HepG2 (cell line): ENCODE measurements around the gene SH3BGRL2. TPM values are rescaled to one million over a fixed set of nuclear protein-coding genes. Genes with fewer than 3 reads are reported as not detected.

Experiments
- ATAC-seq: fragments of 200-7000 bp; cut with Tn5 transposase; 3 replicates; pipeline ENCODE4 v1.9.1; 2020; ENCODE audit warnings: mild to moderate bottlenecking, moderate library complexity
- BruUV-seq: library from RNA; stranded (reverse); fragments of 400-500 nt; replicated peaks from 2 replicates; lab custom pipeline; 2021; lab: Mats Ljungman, UMichigan
- CTCF ChIA-PET: fragments of 300-600 bp; formaldehyde crosslinking; extraction: SDS; loops from one replicate; lab custom pipeline; 2021; ENCODE audit warnings: low total read pairs, inconsistent platforms, low intra/inter-chr PET ratio; lab: Yijun Ruan, JAX
- POLR2A ChIA-PET: fragments of 350-600 bp; sonication (Branson Sonifier 250); formaldehyde crosslinking; loops from one replicate; lab custom pipeline; 2020; ENCODE audit warnings: antibody characterized with exemption, inconsistent platforms; lab: Yijun Ruan, JAX
- DNase-seq: peaks from one replicate; pipeline ENCODE4 v3.0.0-alpha.2; 2015; ENCODE audit warnings: low spot score
- FAIRE-seq: peaks from 3 replicates; lab custom pipeline; 2011; peaks lifted over from hg19 to GRCh38; lab: Jason Lieb, UNC
- H2AFZ ChIP-seq: one replicate; pipeline ENCODE4 v1.6.1; 2011; ENCODE audit warnings: low read length, inconsistent platforms
- H3K27ac ChIP-seq: fragments of 300-600 bp; 3 replicates; pipeline ENCODE4 v1.8.0; 2011; ENCODE audit warnings: mixed run types, mild to moderate bottlenecking, mixed read lengths, low read length, inconsistent platforms; ENCODE audit not compliant: insufficient read depth; ENCODE audit errors: extremely low read length
- H3K27me3 ChIP-seq, 2 experiments: fragments of 200-600 bp in 1 of 2; 2 replicates in 1 of 2; 3 replicates in 1 of 2; pipeline versions ENCODE4 v1.6.0 to v1.8.0; 2011; ENCODE audit warnings: low read length in 2 of 2, mild to moderate bottlenecking in 2 of 2, moderate library complexity in 2 of 2, inconsistent platforms in 1 of 2; ENCODE audit not compliant: insufficient read depth in 2 of 2, control insufficient read depth in 1 of 2
- H3K36me3 ChIP-seq, 2 experiments: fragments of 200-600 bp in 1 of 2; replicated peaks in 1 of 2; 2 replicates in 1 of 2; 3 replicates in 1 of 2; pipeline versions ENCODE4 v1.5.1 to v1.8.0; 2011; ENCODE audit warnings: low read length in 2 of 2, inconsistent platforms in 1 of 2; ENCODE audit not compliant: insufficient read depth in 2 of 2, control insufficient read depth in 1 of 2
- H3K4me1 ChIP-seq: 2 replicates; pipeline ENCODE4 v1.5.1; 2012; ENCODE audit warnings: low read length, inconsistent platforms; ENCODE audit not compliant: insufficient read depth
- H3K4me2 ChIP-seq: 2 replicates; pipeline ENCODE4 v1.6.0; 2011; ENCODE audit warnings: low read depth, low read length, inconsistent platforms
- H3K4me3 ChIP-seq, 3 experiments: fragments of 200-600 bp in 1 of 3; sonication (generic), shearing (Covaris generic) in 1 of 3; replicated peaks in 1 of 3; 2 replicates each; pipeline ENCODE4 v1.5.1; 2011 to 2016; ENCODE audit warnings: low read length in 3 of 3, inconsistent platforms in 2 of 3, low read depth in 2 of 3, mild to moderate bottlenecking in 2 of 3, control low read depth in 1 of 3, mixed read lengths in 1 of 3; ENCODE audit not compliant: insufficient read depth in 1 of 3
- H3K79me2 ChIP-seq: one replicate; pipeline ENCODE4 v1.6.1; 2011; ENCODE audit warnings: low read length, inconsistent platforms; ENCODE audit not compliant: insufficient read depth
- H3K9ac ChIP-seq: 2 replicates; pipeline ENCODE4 v1.6.0; 2011; ENCODE audit warnings: mild to moderate bottlenecking, low read depth, low read length, inconsistent platforms; ENCODE audit not compliant: insufficient read depth
- H3K9me3 ChIP-seq: 2 replicates; pipeline ENCODE4 v1.5.1; 2012; ENCODE audit warnings: mild to moderate bottlenecking, low read length
- H4K20me1 ChIP-seq: 2 replicates; pipeline ENCODE4 v1.6.0; 2011; ENCODE audit warnings: inconsistent platforms, mild to moderate bottlenecking, low read length, moderate library complexity; ENCODE audit not compliant: insufficient read depth
- TGIF2 ChIP-seq: IDR thresholded peaks from 2 replicates; pipeline ENCODE4 v1.6.1; 2016; ENCODE audit warnings: control low read depth, missing compliant biosample characterization
- ZNF891 ChIP-seq: sonication (generic); formaldehyde crosslinking; IDR thresholded peaks from 2 replicates; pipeline ENCODE4 v1.5.0; 2020; ENCODE audit warnings: mild to moderate bottlenecking, missing genetic modification reagents
- ZZZ3 ChIP-seq: sonication (generic); formaldehyde crosslinking; IDR thresholded peaks from 2 replicates; pipeline ENCODE4 v1.4.0; 2020; ENCODE audit warnings: missing genetic modification reagents, mild to moderate bottlenecking, borderline replicate concordance
- WGBS: methylation state at CpG from one replicate; pipeline ENCODE4 v1.1.6; 2017; ENCODE audit warnings: low lambda C conversion rate; 5-methylcytosine and 5-hydroxymethylcytosine counted together
- in situ Hi-C: cut with HindIII; loops from 2 replicates; pipeline ENCODE4 v1.10.0; 2017; ENCODE audit warnings: low pct_unique_long_range_greater_than_20kb; ENCODE audit not compliant: extremely low pct_ligation_motif_present
- intact Hi-C: fragments of 100-400 bp; cut with micrococcal nuclease; formaldehyde crosslinking; loops from one replicate; pipeline ENCODE4 v1.10.0; 2022; ENCODE audit not compliant: unreplicated experiment
- polyA plus RNA-seq, 8 experiments: library from polyadenylated mRNA; depleted of rRNA in 3 of 8; stranded (reverse) in 7 of 8; unstranded in 1 of 8; fragments of >200 nt; fragmentation: Illumina TruSeq in 4 of 8; extraction: Trizol in 4 of 8; gene quantifications; 2 replicates each; pipeline versions ENCODE4 v1.2.1 to v1.2.3, GENCODE V29; 2011 to 2016; ENCODE audit warnings: low read depth in 4 of 8, missing spikeins in 1 of 8, mixed read lengths in 1 of 8; ENCODE audit not compliant: insufficient read depth in 1 of 8
- total RNA-seq, 5 experiments: library from RNA; depleted of rRNA; stranded (reverse); fragments of >200 nt; fragmentation: Illumina TruSeq; extraction: Trizol; gene quantifications; 2 replicates each; pipeline ENCODE4 v1.2.3, GENCODE V29; 2016; ENCODE audit warnings: low read depth in 1 of 5
- TF ChIP-seq, protein P1 (sequence below): IDR thresholded peaks from 2 replicates; pipeline ENCODE4 v1.6.1; 2016; ENCODE audit warnings: missing genetic modification reagents, missing compliant biosample characterization
- TF ChIP-seq, protein P2 (sequence below), 2 experiments: sonication (generic) in 1 of 2; formaldehyde crosslinking in 1 of 2; IDR thresholded peaks; 2 replicates each; pipeline versions ENCODE4 v1.6.1 to v1.9.0; 2014 to 2022; ENCODE audit warnings: antibody characterized with exemption in 1 of 2, borderline replicate concordance in 1 of 2, inconsistent platforms in 1 of 2, low read depth in 1 of 2, missing genetic modification reagents in 1 of 2
- TF ChIP-seq, protein P3 (sequence below): sonication (generic); formaldehyde crosslinking; IDR thresholded peaks from 2 replicates; pipeline ENCODE4 v1.4.0; 2020; ENCODE audit warnings: missing genetic modification reagents
- TF ChIP-seq, protein P4 (sequence below): sonication (generic); formaldehyde crosslinking; IDR thresholded peaks from 2 replicates; pipeline ENCODE4 v1.4.0; 2020; ENCODE audit warnings: mild to moderate bottlenecking, missing genetic modification reagents

The SH3BGRL2 gene
- total and polyA plus RNA-seq, 2 of the 13 experiments (the other 11 are each of a cell fraction or from before 2014, with no cell fraction given), result 10.9 to 28.8 TPM

DNA sequence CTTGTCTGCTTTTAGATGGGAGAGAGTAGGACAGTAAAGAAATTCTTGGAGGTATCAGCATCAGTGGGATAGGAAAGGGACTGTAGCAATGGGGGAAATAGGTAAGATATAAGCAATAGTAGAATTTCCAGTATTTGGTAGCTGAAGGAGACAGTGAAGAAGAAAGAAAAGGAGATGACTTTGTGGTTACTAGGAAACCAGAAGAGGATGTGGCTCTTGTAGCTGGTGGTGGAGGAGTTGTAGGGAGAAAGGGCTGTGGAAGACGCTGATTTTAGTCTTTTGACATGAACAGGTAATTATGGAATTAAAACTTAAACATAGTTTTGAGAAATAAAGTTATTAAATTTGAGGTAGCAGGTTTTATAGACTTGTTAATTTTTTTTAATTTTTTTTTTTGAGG lies 26.1 kb downstream of the SH3BGRL2 start:
- ATAC-seq, result no peak
- TF ChIP-seq, protein P1, sequence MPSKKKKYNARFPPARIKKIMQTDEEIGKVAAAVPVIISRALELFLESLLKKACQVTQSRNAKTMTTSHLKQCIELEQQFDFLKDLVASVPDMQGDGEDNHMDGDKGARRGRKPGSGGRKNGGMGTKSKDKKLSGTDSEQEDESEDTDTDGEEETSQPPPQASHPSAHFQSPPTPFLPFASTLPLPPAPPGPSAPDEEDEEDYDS (CRISPR knock-in tag), result no peak
- TF ChIP-seq, protein P2, sequence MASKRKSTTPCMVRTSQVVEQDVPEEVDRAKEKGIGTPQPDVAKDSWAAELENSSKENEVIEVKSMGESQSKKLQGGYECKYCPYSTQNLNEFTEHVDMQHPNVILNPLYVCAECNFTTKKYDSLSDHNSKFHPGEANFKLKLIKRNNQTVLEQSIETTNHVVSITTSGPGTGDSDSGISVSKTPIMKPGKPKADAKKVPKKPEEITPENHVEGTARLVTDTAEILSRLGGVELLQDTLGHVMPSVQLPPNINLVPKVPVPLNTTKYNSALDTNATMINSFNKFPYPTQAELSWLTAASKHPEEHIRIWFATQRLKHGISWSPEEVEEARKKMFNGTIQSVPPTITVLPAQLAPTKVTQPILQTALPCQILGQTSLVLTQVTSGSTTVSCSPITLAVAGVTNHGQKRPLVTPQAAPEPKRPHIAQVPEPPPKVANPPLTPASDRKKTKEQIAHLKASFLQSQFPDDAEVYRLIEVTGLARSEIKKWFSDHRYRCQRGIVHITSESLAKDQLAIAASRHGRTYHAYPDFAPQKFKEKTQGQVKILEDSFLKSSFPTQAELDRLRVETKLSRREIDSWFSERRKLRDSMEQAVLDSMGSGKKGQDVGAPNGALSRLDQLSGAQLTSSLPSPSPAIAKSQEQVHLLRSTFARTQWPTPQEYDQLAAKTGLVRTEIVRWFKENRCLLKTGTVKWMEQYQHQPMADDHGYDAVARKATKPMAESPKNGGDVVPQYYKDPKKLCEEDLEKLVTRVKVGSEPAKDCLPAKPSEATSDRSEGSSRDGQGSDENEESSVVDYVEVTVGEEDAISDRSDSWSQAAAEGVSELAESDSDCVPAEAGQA (IDR thresholded peaks at IDR 0.05; ENCODE audit: low read depth), result no peak
- TF ChIP-seq, protein P2 (CRISPR knock-in tag; IDR thresholded peaks at IDR 0.05; ENCODE audit: borderline replicate concordance), result no peak
- TF ChIP-seq, protein P3, sequence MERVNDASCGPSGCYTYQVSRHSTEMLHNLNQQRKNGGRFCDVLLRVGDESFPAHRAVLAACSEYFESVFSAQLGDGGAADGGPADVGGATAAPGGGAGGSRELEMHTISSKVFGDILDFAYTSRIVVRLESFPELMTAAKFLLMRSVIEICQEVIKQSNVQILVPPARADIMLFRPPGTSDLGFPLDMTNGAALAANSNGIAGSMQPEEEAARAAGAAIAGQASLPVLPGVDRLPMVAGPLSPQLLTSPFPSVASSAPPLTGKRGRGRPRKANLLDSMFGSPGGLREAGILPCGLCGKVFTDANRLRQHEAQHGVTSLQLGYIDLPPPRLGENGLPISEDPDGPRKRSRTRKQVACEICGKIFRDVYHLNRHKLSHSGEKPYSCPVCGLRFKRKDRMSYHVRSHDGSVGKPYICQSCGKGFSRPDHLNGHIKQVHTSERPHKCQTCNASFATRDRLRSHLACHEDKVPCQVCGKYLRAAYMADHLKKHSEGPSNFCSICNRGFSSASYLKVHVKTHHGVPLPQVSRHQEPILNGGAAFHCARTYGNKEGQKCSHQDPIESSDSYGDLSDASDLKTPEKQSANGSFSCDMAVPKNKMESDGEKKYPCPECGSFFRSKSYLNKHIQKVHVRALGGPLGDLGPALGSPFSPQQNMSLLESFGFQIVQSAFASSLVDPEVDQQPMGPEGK (CRISPR knock-in tag), result no peak
- TF ChIP-seq, protein P4, sequence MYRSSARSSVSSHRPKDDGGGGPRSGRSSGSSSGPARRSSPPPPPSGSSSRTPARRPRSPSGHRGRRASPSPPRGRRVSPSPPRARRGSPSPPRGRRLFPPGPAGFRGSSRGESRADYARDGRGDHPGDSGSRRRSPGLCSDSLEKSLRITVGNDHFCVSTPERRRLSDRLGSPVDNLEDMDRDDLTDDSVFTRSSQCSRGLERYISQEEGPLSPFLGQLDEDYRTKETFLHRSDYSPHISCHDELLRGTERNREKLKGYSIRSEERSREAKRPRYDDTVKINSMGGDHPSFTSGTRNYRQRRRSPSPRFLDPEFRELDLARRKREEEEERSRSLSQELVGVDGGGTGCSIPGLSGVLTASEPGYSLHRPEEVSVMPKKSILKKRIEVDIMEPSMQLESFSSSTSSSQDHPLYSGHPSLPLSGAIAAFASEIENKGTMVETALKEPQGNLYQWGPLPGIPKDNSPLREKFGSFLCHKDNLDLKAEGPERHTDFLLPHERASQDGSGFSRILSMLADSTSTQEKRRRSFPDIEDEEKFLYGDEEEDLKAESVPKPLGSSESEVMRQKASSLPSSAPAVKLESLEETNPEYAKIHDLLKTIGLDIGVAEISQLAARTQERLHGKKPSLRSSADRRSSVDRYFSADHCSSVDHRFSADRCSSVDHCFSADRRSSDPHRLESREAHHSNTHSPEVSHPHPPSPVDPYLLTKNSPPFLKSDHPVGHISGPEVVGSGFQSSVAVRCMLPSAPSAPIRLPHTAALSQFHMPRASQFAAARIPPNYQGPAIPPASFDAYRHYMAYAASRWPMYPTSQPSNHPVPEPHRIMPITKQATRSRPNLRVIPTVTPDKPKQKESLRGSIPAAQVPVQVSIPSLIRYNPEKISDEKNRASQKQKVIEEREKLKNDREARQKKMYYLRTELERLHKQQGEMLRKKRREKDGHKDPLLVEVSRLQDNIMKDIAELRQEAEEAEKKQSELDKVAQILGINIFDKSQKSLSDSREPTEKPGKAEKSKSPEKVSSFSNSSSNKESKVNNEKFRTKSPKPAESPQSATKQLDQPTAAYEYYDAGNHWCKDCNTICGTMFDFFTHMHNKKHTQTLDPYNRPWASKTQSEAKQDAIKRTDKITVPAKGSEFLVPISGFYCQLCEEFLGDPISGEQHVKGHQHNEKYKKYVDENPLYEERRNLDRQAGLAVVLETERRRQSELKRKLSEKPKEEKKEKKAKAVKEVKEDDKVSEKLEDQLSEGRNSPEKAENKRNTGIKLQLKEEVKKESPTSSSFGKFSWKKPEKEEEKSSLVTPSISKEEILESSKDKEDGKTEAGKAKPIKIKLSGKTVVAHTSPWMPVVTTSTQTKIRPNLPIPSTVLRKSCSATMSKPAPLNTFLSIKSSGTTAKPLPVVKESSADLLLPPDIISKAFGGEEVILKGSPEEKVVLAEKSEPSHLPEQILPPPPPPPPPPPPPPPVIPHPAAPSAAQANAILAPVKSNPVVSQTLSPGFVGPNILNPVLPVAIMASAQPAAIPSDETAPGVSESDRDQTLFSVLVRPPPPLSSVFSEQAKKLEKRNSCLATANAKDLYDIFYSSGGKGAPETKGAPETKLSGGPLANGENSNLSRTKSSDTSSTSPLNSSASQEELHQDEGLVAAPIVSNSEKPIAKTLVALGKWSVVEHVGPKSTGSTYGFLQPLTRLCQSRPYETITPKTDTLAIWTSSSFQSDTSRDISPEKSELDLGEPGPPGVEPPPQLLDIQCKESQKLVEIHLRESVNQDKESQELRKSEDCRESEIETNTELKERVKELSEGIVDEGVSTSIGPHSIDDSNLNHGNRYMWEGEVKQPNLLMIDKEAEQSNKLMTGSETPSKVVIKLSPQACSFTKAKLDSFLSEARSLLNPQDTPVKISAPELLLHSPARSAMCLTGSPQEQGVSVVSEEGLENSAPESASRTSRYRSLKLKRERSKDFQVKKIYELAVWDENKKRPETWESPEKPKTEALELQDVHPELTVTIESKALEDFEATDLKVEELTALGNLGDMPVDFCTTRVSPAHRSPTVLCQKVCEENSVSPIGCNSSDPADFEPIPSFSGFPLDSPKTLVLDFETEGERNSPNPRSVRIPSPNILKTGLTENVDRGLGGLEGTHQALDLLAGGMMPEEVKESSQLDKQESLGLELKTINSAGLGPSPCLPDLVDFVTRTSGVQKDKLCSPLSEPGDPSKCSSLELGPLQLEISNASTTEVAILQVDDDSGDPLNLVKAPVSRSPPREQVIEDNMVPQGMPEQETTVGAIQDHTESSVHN, result no peak
- TF ChIP-seq ZNF891 (no peak), TGIF2 (CRISPR knock-in tag) (no peak), ZZZ3 (no peak)

More for the DNA sequence above, 26.1 kb downstream of the SH3BGRL2 start:
- ChIA-PET CTCF (no interaction called here), POLR2A (no interaction called here)
- H3K36me3 ChIP-seq, result no peaks in the 10 kb centered on the region
- DNase-seq (no peak), FAIRE-seq (no peak)
- no peaks in the 10 kb centered on the region for H4K20me1 ChIP-seq
- H3K27me3 ChIP-seq, result no peaks in the 10 kb centered on the region
- no peak overlapping the region for H3K9ac ChIP-seq
- no peak overlapping the region for H3K4me3 ChIP-seq
- H3K79me2 ChIP-seq, result peaks cover 14% of the 10 kb centered on the region
- in situ Hi-C loops, result no loop called here
- H3K4me1 ChIP-seq, result peaks cover 11% of the 10 kb centered on the region; the same call in 1 of the 2 replicates
- WGBS, result 95% methylated on average over 1 of the region's 1 CpG
- no peak overlapping the region for H3K27ac ChIP-seq
- BruUV-seq, result no TSS peak
- intact Hi-C loops, result no loop called here
- H3K4me2 ChIP-seq, result no peak overlapping the region
- no peak overlapping the region for H2AFZ ChIP-seq
- H3K9me3 ChIP-seq, result no peaks in the 10 kb centered on the region
